Epithelial cell of esophagus (primary cell): ENCODE results near the gene SEC14L2.

Experiments used
- DNase-seq: peaks from one replicate; pipeline ENCODE4 v3.0.0; 2010; ENCODE audit warnings: low read depth
- H3K4me3 ChIP-seq: 2 replicates; pipeline ENCODE4 v1.5.1; 2011; ENCODE audit warnings: mild to moderate bottlenecking, low read length, control low read depth
- TF ChIP-seq, protein P1 (sequence below): IDR thresholded peaks from 2 replicates; pipeline ENCODE4 v1.5.1; 2011; ENCODE audit warnings: low read depth, mild to moderate bottlenecking, low read length, control low read depth, inconsistent platforms; ENCODE audit not compliant: insufficient read depth; ENCODE audit errors: missing control alignments

Gene SEC14L2

DNA sequence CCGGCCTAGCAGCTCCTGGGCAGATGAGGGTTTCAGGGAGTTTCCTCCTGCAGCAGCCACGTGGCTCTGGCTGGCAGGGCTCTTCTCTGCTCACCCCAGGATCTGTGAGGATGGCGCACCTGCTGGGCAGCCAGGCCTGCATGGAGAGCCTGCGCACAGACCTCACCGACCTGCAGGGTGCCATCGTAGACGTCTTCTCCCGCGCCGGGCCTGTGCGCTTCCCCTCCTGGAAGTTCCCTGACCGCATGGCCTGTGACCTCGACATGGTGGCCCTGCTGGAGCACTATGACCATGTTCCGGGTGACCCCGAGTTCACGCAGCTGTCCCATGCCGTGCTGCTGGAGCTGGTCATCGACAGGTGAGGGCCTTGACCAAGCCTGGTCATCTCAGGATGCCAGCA is 30.9 kb upstream of the SEC14L2 start:
- TF ChIP-seq, protein P1, sequence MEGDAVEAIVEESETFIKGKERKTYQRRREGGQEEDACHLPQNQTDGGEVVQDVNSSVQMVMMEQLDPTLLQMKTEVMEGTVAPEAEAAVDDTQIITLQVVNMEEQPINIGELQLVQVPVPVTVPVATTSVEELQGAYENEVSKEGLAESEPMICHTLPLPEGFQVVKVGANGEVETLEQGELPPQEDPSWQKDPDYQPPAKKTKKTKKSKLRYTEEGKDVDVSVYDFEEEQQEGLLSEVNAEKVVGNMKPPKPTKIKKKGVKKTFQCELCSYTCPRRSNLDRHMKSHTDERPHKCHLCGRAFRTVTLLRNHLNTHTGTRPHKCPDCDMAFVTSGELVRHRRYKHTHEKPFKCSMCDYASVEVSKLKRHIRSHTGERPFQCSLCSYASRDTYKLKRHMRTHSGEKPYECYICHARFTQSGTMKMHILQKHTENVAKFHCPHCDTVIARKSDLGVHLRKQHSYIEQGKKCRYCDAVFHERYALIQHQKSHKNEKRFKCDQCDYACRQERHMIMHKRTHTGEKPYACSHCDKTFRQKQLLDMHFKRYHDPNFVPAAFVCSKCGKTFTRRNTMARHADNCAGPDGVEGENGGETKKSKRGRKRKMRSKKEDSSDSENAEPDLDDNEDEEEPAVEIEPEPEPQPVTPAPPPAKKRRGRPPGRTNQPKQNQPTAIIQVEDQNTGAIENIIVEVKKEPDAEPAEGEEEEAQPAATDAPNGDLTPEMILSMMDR = no peak
- H3K4me3 ChIP-seq = no peak overlapping the region
- DNase-seq = no peak

DNA sequence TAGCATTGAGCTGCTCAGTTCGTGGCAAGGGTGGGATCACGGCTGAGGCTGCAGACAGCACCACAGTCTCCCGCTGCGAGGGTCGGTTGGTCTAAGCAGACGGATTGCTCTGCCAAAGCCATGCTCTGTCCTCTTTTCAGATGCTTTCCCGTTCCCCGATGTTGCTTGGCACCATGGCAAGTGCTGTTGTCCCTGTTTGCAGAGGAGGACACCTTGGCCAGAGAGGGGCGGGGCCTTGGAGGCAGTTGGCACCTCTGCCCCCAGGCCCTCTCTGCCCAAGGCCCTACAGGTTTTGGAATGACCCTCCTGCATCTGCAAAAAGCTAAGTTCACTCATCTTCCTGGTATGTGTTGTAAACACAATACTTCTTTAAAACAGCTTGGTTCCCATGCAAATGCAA is 28.4 kb upstream of the SEC14L2 start:
- TF ChIP-seq, protein P1 = no peak
- DNase-seq = no peak
- H3K4me3 ChIP-seq = no peak overlapping the region

DNA sequence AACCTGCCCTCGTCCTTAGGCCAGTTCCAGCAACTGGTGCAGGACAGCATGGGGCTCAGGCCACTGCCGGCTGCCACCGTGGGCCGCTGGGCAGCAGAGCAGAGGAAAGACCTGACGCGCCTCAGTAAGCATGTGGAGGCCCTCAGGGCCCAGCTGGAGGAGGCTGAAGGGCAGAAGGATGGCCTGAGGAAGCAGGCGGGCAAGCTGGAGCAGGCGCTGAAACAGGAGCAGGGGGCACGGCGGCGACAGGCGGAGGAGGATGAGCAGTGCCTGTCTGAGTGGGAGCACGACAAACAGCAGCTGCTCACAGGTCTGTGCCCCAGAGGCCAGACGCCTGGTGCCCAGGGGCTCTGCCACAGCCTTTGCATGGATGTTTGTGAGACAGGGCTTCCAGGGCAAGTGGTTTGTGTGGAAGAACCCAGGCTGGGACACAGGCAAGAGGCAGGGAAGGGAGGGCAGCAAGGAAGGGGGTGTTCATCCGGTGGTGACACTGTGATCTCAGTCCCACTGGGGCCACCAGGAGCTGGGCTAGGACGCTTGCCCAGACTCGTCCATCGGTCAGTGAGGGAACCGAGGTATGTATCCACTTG is 26.1 kb upstream of the SEC14L2 start:
- TF ChIP-seq, protein P1 = no peak
- DNase-seq = no peak
- no peak overlapping the region for H3K4me3 ChIP-seq

DNA sequence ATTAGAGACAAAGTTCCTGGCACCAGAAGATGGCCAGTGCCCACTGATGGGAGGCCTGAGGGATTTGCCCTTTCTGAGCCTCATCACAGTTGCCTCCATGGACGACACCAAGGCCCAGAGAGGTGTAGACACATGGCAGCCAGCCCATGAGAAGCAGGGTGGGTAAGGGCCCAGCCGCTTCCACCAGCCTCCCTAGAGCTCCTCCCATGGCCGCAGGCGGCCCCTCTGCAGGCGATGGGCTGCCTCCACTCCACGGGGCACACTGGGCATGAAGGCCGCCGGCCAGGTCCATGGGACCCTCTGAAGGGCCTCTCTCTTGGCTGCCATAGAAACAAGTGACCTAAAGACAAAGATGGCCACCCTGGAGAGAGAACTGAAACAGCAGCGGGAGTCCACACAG is 25.5 kb upstream of the SEC14L2 start:
- TF ChIP-seq, protein P1 = no peak
- no peak for DNase-seq
- H3K4me3 ChIP-seq = no peak overlapping the region

DNA sequence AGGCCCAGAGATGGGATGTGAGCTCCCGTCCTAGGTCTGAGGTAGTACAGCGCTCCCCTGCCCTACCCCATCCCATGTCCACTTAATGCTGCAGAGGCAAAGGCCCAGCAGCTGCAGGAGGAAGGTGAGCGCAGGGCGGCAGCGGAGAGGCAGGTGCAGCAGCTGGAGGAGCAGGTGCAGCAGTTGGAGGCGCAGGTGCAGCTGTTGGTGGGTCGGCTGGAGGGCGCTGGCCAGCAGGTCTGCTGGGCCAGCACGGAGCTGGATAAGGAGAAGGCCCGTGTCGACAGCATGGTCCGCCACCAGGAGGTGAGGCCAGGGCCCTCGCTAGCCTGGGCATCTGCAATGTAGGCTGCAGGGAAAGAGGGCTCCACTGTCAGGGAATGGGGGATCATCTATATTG is 24.8 kb upstream of the SEC14L2 start:
- no peak for DNase-seq
- TF ChIP-seq, protein P1 = no peak
- no peak overlapping the region for H3K4me3 ChIP-seq

DNA sequence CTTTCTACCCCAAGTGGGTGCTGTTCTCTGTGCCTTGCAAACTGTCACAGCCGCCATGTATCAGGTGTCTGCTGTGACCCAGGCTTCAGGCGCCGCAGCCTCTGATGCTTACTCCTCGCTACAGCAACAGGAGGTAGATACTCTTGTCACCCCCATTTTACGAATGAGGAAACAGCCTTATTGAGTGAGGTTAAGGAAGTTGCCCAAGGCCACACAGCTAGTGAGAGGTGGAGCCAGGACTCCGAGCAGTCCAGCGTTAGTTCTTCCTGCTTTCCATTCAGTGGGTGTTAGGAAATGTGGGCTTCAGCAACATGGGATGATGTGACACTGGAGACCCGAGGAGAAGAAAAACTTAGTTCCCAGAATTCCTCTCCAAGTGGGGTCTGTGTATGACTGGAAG is 23.9 kb upstream of the SEC14L2 start:
- no peak for DNase-seq
- TF ChIP-seq, protein P1 = no peak
- H3K4me3 ChIP-seq = no peak overlapping the region
